Activated T-cell treated with anti-CD3 and anti-CD28 coated beads, Interleukin-2, amount 50 U/mL, for 4 hours (primary cell): Measurements from ENCODE around the gene VMAC. TPM values are rescaled to one million over a fixed set of nuclear protein-coding genes. Genes with fewer than 3 reads are reported as not detected.

Experiments
- ATAC-seq, 2 donors: fragments of 200-7000 bp; cut with Tn5 transposase; one replicate each; pipeline ENCODE4 v1.10.0; 2021
- DNase-seq: peaks from one replicate; pipeline ENCODE4 v3.0.0-alpha.2; 2020
- H3K27me3 Mint-ChIP-seq: one replicate; pipeline ENCODE4 v1.8.0; 2021; ENCODE audit warnings: low read depth, mixed read lengths
- H3K36me3 Mint-ChIP-seq: one replicate; pipeline ENCODE4 v1.8.0; 2022; ENCODE audit warnings: mixed read lengths; ENCODE audit not compliant: insufficient read depth
- H3K4me1 Mint-ChIP-seq: one replicate; pipeline ENCODE4 v1.8.0; 2021; ENCODE audit warnings: low read depth, mixed read lengths
- H3K4me3 Mint-ChIP-seq: one replicate; pipeline ENCODE4 v1.8.0; 2021; ENCODE audit warnings: mild to moderate bottlenecking, moderate library complexity, mixed read lengths
- H3K9me3 Mint-ChIP-seq: one replicate; pipeline ENCODE4 v1.8.0; 2021; ENCODE audit warnings: mixed read lengths
- total RNA-seq, 3 donors: library from RNA; stranded (reverse); gene quantifications; one replicate each; pipeline ENCODE4 v1.2.1, GENCODE V29; 2021

Gene VMAC
- total RNA-seq, 3 donors from 2014 or later: 1.3 to 1.8 (median 1.7) TPM

DNA sequence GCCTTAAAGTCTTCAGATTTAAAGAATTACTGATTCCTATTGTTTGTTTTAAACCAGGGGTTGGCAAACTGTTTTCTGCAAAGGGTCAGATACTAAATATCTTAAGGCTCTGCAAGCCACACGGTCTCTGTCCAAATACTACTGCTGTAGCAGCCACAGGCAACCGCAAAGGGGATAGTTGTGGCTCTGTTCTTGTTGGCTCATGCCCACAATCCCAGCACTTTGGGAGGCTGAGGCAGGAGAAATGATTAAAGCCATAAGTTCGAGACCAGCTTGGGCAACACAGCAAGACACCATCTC, 50.9 kb downstream of the VMAC start:
- H3K4me1 Mint-ChIP-seq: peaks cover 91% of the 10 kb centered on the region
- H3K36me3 Mint-ChIP-seq: peaks cover 8% of the 10 kb centered on the region
- no peak overlapping the region for H3K4me3 Mint-ChIP-seq
- ATAC-seq (no peak), DNase-seq (no peak)
- H3K27me3 Mint-ChIP-seq: no peaks in the 10 kb centered on the region
- H3K9me3 Mint-ChIP-seq: no peaks in the 10 kb centered on the region

DNA sequence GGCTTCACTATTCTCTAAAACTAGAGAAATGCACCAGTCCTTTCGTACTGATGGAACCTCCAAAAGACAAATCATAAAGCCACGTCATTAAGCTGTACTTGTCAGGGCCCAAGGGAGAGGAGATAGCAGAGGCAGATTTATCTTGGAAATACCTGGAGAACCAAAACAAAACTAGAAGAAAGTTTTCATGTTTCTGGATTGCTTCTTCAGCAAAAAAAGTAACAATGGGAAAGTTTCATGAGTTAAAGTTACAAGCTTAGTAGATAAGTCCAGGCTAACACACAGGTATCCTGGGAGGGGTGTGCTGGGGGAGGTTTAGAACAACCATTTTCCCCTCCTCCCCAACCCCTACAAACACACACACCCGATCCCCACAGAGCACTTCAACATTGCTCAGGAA, 51.7 kb downstream of the VMAC start:
- ATAC-seq (no peak), DNase-seq (no peak)
- Mint-ChIP-seq H3K36me3 (peaks cover 6% of the 10 kb centered on the region), H3K9me3 (no peaks in the 10 kb centered on the region), H3K4me1 (peaks cover 91% of the 10 kb centered on the region), H3K4me3 (no peak overlapping the region), H3K27me3 (no peaks in the 10 kb centered on the region)

DNA sequence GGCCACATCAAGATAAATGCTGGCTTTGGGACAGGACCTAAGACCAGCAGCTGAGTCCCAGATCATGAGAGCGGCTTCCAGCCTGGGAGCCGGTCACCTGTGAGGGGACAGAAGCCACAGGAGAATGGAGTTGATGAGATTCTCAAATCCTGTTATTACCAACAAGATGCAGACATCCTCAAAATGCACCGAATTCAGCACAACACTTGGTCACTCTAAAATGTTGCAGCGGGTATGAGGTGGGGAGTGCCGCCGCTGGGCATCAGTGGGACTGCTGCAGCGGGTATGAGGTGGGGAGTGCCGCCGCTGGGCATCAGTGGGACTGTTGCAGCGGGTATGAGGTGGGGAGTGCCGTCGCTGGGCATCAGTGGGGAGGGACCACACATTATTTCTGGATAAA, 52.1 kb downstream of the VMAC start:
- DNase-seq (no peak), ATAC-seq (no peak)
- peaks cover 6% of the 10 kb centered on the region for H3K36me3 Mint-ChIP-seq
- H3K9me3 Mint-ChIP-seq: no peaks in the 10 kb centered on the region
- no peak overlapping the region for H3K4me3 Mint-ChIP-seq
- H3K27me3 Mint-ChIP-seq: no peaks in the 10 kb centered on the region
- peaks cover 91% of the 10 kb centered on the region for H3K4me1 Mint-ChIP-seq

DNA sequence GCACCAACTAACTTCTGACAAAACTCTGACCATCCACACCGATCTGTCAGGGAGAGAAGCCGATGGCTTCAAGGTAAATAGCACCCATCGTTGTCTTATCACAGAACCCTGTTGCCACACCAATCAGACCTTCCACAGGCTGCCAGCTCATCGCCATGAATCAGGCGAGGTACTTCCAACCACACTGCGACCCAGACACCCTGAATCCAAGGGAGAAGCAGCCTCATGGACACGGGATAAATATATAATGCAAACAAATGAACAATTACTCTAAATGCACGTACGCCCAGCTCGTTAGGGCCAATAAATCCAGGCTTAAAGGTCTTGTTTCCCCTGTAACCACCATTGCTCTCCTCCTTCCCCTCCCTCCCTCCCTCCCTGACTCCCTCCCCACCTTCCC, 52.5 kb downstream of the VMAC start:
- no peaks in the 10 kb centered on the region for H3K9me3 Mint-ChIP-seq
- ATAC-seq: no peak
- no peak overlapping the region for H3K4me3 Mint-ChIP-seq
- peaks cover 6% of the 10 kb centered on the region for H3K36me3 Mint-ChIP-seq
- no peaks in the 10 kb centered on the region for H3K27me3 Mint-ChIP-seq
- H3K4me1 Mint-ChIP-seq: peaks cover 91% of the 10 kb centered on the region
- no peak for DNase-seq

DNA sequence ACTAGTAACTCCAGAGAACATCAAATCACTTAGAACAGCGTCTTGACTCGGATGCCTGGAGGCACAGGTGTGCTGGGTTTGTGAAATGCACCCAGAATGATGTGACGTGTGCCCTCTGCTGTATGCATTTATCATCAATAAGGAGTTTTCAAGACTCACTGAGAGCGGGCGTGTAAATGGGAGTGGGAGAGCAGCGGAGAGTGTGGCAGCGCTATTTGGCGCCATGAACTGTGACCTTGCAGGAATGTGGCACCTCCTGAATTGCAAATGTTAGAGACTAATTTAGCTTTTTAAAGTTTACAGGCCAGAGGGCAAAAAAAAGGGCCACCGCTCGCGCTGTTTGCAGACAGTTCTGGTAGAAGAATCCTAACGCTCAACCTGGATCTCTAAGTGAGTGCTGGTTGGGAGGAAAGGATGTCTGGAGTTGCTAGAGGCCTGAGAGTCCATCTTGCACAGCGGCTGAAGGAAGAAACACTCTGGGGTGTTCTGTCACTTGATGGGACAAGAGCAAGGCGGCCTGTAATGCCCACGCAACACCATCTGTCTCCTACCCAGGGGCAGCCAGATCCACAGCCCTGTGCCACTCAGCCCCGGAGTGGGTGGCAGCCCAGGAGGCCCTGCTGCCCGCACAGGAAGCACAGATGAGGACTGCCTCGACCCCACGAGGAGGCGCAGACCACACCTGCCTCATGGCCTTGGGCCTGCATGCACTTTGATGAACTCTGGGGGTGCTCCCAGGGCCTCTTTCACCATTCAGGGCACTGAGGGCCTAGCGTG, 53.6 kb downstream of the VMAC start:
- Mint-ChIP-seq H3K36me3 (peaks cover 6% of the 10 kb centered on the region), H3K27me3 (no peaks in the 10 kb centered on the region), H3K9me3 (no peaks in the 10 kb centered on the region), H3K4me3 (no peak overlapping the region), H3K4me1 (peaks cover 91% of the 10 kb centered on the region)
- DNase-seq (no peak), ATAC-seq (no peak)

DNA sequence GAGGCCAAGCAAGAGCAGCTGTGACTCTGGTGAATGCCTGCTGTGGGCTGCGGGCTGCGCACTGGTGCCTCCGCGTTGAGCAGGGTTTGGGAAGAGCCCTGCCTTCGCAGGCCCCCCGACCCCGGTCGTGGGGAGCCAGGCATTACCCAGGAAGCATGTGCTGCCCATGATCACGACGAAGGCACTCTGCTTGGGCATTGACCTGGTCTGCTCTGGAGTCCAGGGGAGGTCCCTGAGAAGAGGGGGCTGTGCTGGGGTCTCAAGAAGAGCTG, 54.1 kb downstream of the VMAC start:
- H3K9me3 Mint-ChIP-seq: no peaks in the 10 kb centered on the region
- H3K4me3 Mint-ChIP-seq: no peak overlapping the region
- H3K27me3 Mint-ChIP-seq: no peaks in the 10 kb centered on the region
- H3K4me1 Mint-ChIP-seq: peaks cover 91% of the 10 kb centered on the region
- ATAC-seq: no peak
- H3K36me3 Mint-ChIP-seq: peaks cover 6% of the 10 kb centered on the region
- DNase-seq: no peak

DNA sequence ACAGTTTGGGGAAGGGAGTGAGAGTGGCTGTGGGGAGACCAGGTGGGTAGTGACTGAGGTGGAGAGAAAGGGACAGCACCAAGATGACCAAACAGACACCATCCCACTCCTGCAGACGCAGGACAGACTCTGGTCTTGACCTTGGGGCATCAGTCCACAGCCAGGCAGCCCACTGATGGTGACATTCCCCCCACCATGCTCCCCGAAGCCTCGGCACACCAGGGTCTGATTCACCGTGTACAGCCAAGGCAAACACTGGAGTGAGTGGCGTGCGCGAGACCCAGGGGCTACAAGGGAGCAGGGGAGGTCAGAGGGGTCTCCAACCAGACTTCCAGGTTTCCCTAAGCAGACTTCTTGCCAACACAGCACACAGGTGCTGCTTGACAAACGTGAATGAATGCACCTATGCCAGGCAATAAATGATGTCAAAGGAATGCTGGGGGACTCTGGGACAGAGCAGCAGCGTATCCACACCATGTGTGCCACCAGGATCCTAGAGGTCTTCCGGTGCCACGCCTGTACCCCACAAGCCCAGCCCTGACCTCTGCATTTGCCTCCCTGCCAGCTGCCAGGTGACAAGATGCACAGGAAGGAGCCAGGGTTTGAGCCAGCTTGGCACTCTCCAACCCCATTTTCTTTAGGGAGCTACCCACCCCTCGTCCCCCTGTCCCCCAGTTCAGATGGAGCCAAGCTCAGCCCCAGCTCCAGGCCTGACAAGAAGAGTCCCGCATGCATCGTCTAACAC, 54.8 kb downstream of the VMAC start:
- H3K4me1 Mint-ChIP-seq: peaks cover 91% of the 10 kb centered on the region
- ATAC-seq (no peak), DNase-seq (no peak)
- H3K27me3 Mint-ChIP-seq: no peaks in the 10 kb centered on the region
- H3K36me3 Mint-ChIP-seq: peaks cover 6% of the 10 kb centered on the region
- H3K4me3 Mint-ChIP-seq: no peak overlapping the region
- H3K9me3 Mint-ChIP-seq: no peaks in the 10 kb centered on the region

Other genes starting within 250 kb of the VMAC start
- 100 to 1,000 TPM in 2 of 3 donors, 10 to 100 TPM in 1; 90.0 to 107 (median 103) TPM for gene MICOS13, start 224.4 kb upstream of the VMAC start, total RNA-seq
- gene HSD11B1L, start 223.8 kb upstream of the VMAC start, total RNA-seq: 1 to 10 TPM; 2.6 to 2.7 (median 2.7) TPM
- 1,000 to 10,000 TPM; 1,683 to 1,753 (median 1,705) TPM for gene RPL36, start 214.6 kb upstream of the VMAC start, total RNA-seq
- 100 to 1,000 TPM; 286 to 342 (median 328) TPM for gene LONP1, start 184.7 kb upstream of the VMAC start, total RNA-seq
- gene CATSPERD, start 184.2 kb upstream of the VMAC start, total RNA-seq: not detected
- gene PRR22, start 120.1 kb upstream of the VMAC start, total RNA-seq: 10 to 100 TPM; 19.9 to 24.3 (median 20.5) TPM
- gene DUS3L, start 113.7 kb upstream of the VMAC start, total RNA-seq: 100 to 1,000 TPM; 166 to 215 (median 198) TPM
- under 1 TPM in 2 of 3 donors, not detected in 1; 0.33 to 0.47 TPM for gene NRTN, start 99.8 kb upstream of the VMAC start, total RNA-seq
- not detected for gene FUT6, start 65.2 kb upstream of the VMAC start, total RNA-seq
- under 1 TPM in 1 of 3 donors, not detected in 2; 0.10 TPM for gene FUT3, start 53.4 kb upstream of the VMAC start, total RNA-seq
- not detected for gene FUT5, start 34.3 kb upstream of the VMAC start, total RNA-seq
- gene NDUFA11, start 1.1 kb upstream of the VMAC start, total RNA-seq: 100 to 1,000 TPM; 282 to 293 (median 292) TPM
- 1 to 10 TPM; 1.6 to 3.7 (median 2.7) TPM for gene CAPS, start 9.4 kb downstream of the VMAC start, total RNA-seq
- 100 to 1,000 TPM; 101 to 104 (median 103) TPM for gene RANBP3, start 73.3 kb downstream of the VMAC start, total RNA-seq
- gene RFX2, start 205.6 kb downstream of the VMAC start, total RNA-seq: 1 to 10 TPM; 4.0 to 5.1 (median 4.0) TPM
- not detected for gene ACSBG2, start 230.8 kb downstream of the VMAC start, total RNA-seq